OCI-M2 (cell line): ENCODE measurements around the gene OCIAD1.
"Not testable (repeated sequence)": the region's sequence is repeated elsewhere in the genome, so short reads cannot be mapped to it uniquely, and the experiment has no call there.

Experiments used
- DNase-seq: peaks from one replicate; lab custom pipeline; 2025; ENCODE audit not compliant: unreplicated experiment; lab: John Stamatoyannopoulos, UW

The OCIAD1 gene

GRCh38 chr4:48830706-48831531, at the start of gene OCIAD1:
TSS of gene OCIAD1 (plus strand) at chr4:48831088. CDS start at chr4:48832625, 1,537 bp downstream.
- peak; percentile 79 for DNase-seq

- no peak for DNase-seq
Observed at GRCh38 chr4:48781968-48782367, 48.9 kb upstream of the OCIAD1 start.

- no peak for DNase-seq
Observed at GRCh38 chr4:48785302-48785701, 45.6 kb upstream of the OCIAD1 start.

- no peak for DNase-seq
Observed at GRCh38 chr4:48786549-48786948, 44.3 kb upstream of the OCIAD1 start.

- no peak for DNase-seq
Observed at GRCh38 chr4:48787056-48787455, 43.8 kb upstream of the OCIAD1 start.

- no peak for DNase-seq
Observed at GRCh38 chr4:48790561-48790960, 40.3 kb upstream of the OCIAD1 start.

- no peak for DNase-seq
Observed at GRCh38 chr4:48791313-48791712, 39.6 kb upstream of the OCIAD1 start.

GRCh38 chr4:48792348-48793006, 38.4 kb upstream of the OCIAD1 start:
- DNase-seq = no peak

- no peak for DNase-seq
Observed at GRCh38 chr4:48795108-48795507, 35.8 kb upstream of the OCIAD1 start.

- no peak for DNase-seq
Observed at GRCh38 chr4:48796191-48796926, 34.5 kb upstream of the OCIAD1 start.

GRCh38 chr4:48796927-48797679, 33.8 kb upstream of the OCIAD1 start:
- DNase-seq = no peak

GRCh38 chr4:48798117-48798516, 32.8 kb upstream of the OCIAD1 start:
- DNase-seq = no peak

GRCh38 chr4:48799157-48799556, 31.7 kb upstream of the OCIAD1 start:
- DNase-seq = no peak

GRCh38 chr4:48800155-48800554, 30.7 kb upstream of the OCIAD1 start:
- not testable (repeated sequence) for DNase-seq

- DNase-seq = no peak
Observed at GRCh38 chr4:48801016-48801715, 29.7 kb upstream of the OCIAD1 start.

GRCh38 chr4:48804584-48805301, 26.1 kb upstream of the OCIAD1 start:
- no peak for DNase-seq

GRCh38 chr4:48812866-48813265, 18.0 kb upstream of the OCIAD1 start:
- no peak for DNase-seq

GRCh38 chr4:48813964-48814363, 16.9 kb upstream of the OCIAD1 start:
- DNase-seq = no peak

- no peak for DNase-seq
Observed at GRCh38 chr4:48815483-48815882, 15.4 kb upstream of the OCIAD1 start.

- DNase-seq = not testable (repeated sequence)
Observed at GRCh38 chr4:48816297-48816696, 14.6 kb upstream of the OCIAD1 start.
